H9 (cell line): ENCODE data around the gene AACS. TPM values are rescaled to one million over a fixed set of nuclear protein-coding genes. Genes with fewer than 3 reads are reported as not detected.
"Not testable (repeated sequence)": the region's sequence is repeated elsewhere in the genome, so short reads cannot be mapped to it uniquely, and the experiment has no call there.

Experiments used
- DNase-seq: peaks from one replicate; pipeline ENCODE4 v3.0.0-alpha.2; 2017
- H2AFZ ChIP-seq: one replicate; pipeline ENCODE4 v1.6.1; 2013; ENCODE audit warnings: mild to moderate bottlenecking, low read length, control low read depth, moderate library complexity
- H2AK5ac ChIP-seq: 2 replicates; pipeline ENCODE4 v1.6.1; 2013; ENCODE audit warnings: low read length, control low read depth, mixed read lengths; ENCODE audit not compliant: insufficient read length
- H2BK120ac ChIP-seq: one replicate; pipeline ENCODE4 v1.6.1; 2013; ENCODE audit warnings: low read depth, mild to moderate bottlenecking, low read length, control low read depth, inconsistent platforms; ENCODE audit not compliant: poor library complexity, severe bottlenecking
- H2BK12ac ChIP-seq: 2 replicates; pipeline ENCODE4 v1.6.1; 2013; ENCODE audit warnings: low read length, control low read depth, mixed read lengths, low read depth; ENCODE audit not compliant: insufficient read length
- H2BK15ac ChIP-seq: 2 replicates; pipeline ENCODE4 v1.6.1; 2013; ENCODE audit warnings: low read depth, low read length, control low read depth
- H2BK20ac ChIP-seq: one replicate; pipeline ENCODE4 v1.6.1; 2013; ENCODE audit warnings: low read depth, mild to moderate bottlenecking, low read length, control low read depth, inconsistent platforms; ENCODE audit not compliant: poor library complexity, severe bottlenecking
- H2BK5ac ChIP-seq: 2 replicates; pipeline ENCODE4 v1.6.1; 2013; ENCODE audit warnings: low read length, control low read depth, mixed read lengths; ENCODE audit not compliant: insufficient read length
- H3K14ac ChIP-seq: 2 replicates; pipeline ENCODE4 v1.6.1; 2013; ENCODE audit warnings: low read length, control low read depth; ENCODE audit not compliant: insufficient read depth
- H3K18ac ChIP-seq: 2 replicates; pipeline ENCODE4 v1.6.1; 2013; ENCODE audit warnings: low read depth, mild to moderate bottlenecking, mixed read lengths, low read length, control low read depth; ENCODE audit not compliant: insufficient read length
- H3K23ac ChIP-seq: 2 replicates; pipeline ENCODE4 v1.6.1; 2013; ENCODE audit warnings: low read length, control low read depth, mixed read lengths, low read depth; ENCODE audit not compliant: insufficient read length
- H3K23me2 ChIP-seq: 2 replicates; pipeline ENCODE4 v1.6.1; 2013; ENCODE audit warnings: low read depth, mild to moderate bottlenecking, mixed read lengths, low read length, control low read depth; ENCODE audit not compliant: insufficient read length, poor library complexity, severe bottlenecking
- H3K27ac ChIP-seq: 2 replicates; pipeline ENCODE4 v1.5.1; 2013; ENCODE audit warnings: low read length, control low read depth, mixed read lengths, low read depth; ENCODE audit not compliant: insufficient read length
- H3K27me3 ChIP-seq: 2 replicates; pipeline ENCODE4 v1.6.1; 2013; ENCODE audit warnings: low read length, control low read depth, inconsistent platforms; ENCODE audit not compliant: insufficient read depth
- H3K4ac ChIP-seq: 2 replicates; pipeline ENCODE4 v1.6.1; 2013; ENCODE audit warnings: low read depth, mild to moderate bottlenecking, control low read depth, inconsistent platforms, low read length, moderate library complexity
- H3K4me1 ChIP-seq: 2 replicates; pipeline ENCODE4 v1.6.1; 2013; ENCODE audit warnings: low read length, control low read depth, inconsistent platforms; ENCODE audit not compliant: insufficient read depth
- H3K4me2 ChIP-seq: 2 replicates; pipeline ENCODE4 v1.6.1; 2013; ENCODE audit warnings: low read length, control low read depth, mixed read lengths; ENCODE audit not compliant: insufficient read length, insufficient read depth
- H3K56ac ChIP-seq: 2 replicates; pipeline ENCODE4 v1.6.1; 2013; ENCODE audit warnings: low read depth, mild to moderate bottlenecking, mixed read lengths, low read length, control low read depth; ENCODE audit not compliant: insufficient read length
- H3K79me1 ChIP-seq: 2 replicates; pipeline ENCODE4 v1.6.1; 2013; ENCODE audit warnings: low read depth, mild to moderate bottlenecking, moderate library complexity, low read length, control low read depth, inconsistent platforms; ENCODE audit not compliant: insufficient read depth, poor library complexity, severe bottlenecking
- H3K79me2 ChIP-seq: 2 replicates; pipeline ENCODE4 v1.6.1; 2013; ENCODE audit warnings: low read length, control low read depth, inconsistent platforms; ENCODE audit not compliant: insufficient read depth
- H3K9ac ChIP-seq: 2 replicates; pipeline ENCODE4 v1.6.1; 2013; ENCODE audit warnings: low read length, control low read depth, mixed read lengths; ENCODE audit not compliant: insufficient read length; ENCODE audit errors: extremely low read depth
- H3K9me3 ChIP-seq: one replicate; pipeline ENCODE4 v1.6.1; 2013; ENCODE audit warnings: low read depth, low read length, inconsistent platforms; ENCODE audit not compliant: control insufficient read depth
- H3T11ph ChIP-seq: one replicate; pipeline ENCODE4 v1.6.1; 2013; ENCODE audit warnings: mild to moderate bottlenecking, low read length, control low read depth, inconsistent platforms
- H4K20me1 ChIP-seq: one replicate; pipeline ENCODE4 v1.6.1; 2013; ENCODE audit not compliant: control insufficient read depth, insufficient read length, insufficient read depth
- H4K5ac ChIP-seq: 2 replicates; pipeline ENCODE4 v1.6.1; 2013; ENCODE audit warnings: low read depth, mild to moderate bottlenecking, mixed read lengths, low read length, control low read depth; ENCODE audit not compliant: insufficient read length
- H4K8ac ChIP-seq: replicated peaks from 2 replicates; pipeline ENCODE4 v1.6.1; 2013; ENCODE audit warnings: low read length, control low read depth, mixed read lengths, low read depth; ENCODE audit not compliant: insufficient read length
- H4K91ac ChIP-seq: 2 replicates; pipeline ENCODE4 v1.6.1; 2013; ENCODE audit warnings: low read depth, mild to moderate bottlenecking, moderate library complexity, mixed read lengths, low read length, control low read depth; ENCODE audit not compliant: insufficient read length
- H3K27ac Mint-ChIP-seq, 3 experiments: 2 replicates in 2 of 3; 3 replicates in 1 of 3; pipeline ENCODE4 v1.8.0; 2020 to 2021; ENCODE audit warnings: mixed read lengths in 3 of 3, mild to moderate bottlenecking in 1 of 3, moderate library complexity in 1 of 3
- H3K27me3 Mint-ChIP-seq: 2 replicates; pipeline ENCODE4 v1.8.0; 2021; ENCODE audit warnings: low read depth, mild to moderate bottlenecking, moderate library complexity, mixed read lengths
- H3K36me3 Mint-ChIP-seq, 3 experiments: 2 replicates in 2 of 3; 3 replicates in 1 of 3; pipeline ENCODE4 v1.8.0; 2020 to 2021; ENCODE audit warnings: low read depth in 3 of 3, mixed read lengths in 3 of 3; ENCODE audit not compliant: insufficient read depth in 1 of 3
- H3K4me1 Mint-ChIP-seq, 2 experiments: 2 replicates each; pipeline ENCODE4 v1.8.0; 2020; ENCODE audit warnings: mixed read lengths in 2 of 2
- H3K4me3 Mint-ChIP-seq, 2 experiments: 2 replicates in 1 of 2; 3 replicates in 1 of 2; pipeline ENCODE4 v1.8.0; 2020 to 2021; ENCODE audit warnings: mild to moderate bottlenecking in 2 of 2, mixed read lengths in 2 of 2, moderate library complexity in 1 of 2
- H3K9me3 Mint-ChIP-seq, 2 experiments: 2 replicates in 1 of 2; 3 replicates in 1 of 2; pipeline ENCODE4 v1.8.0; 2020; ENCODE audit warnings: mild to moderate bottlenecking in 2 of 2, mixed read lengths in 2 of 2, moderate library complexity in 1 of 2
- CTCF ChIP-seq: fragments of 200-600 bp; sonication (generic); conservative IDR thresholded peaks from 3 replicates; pipeline ENCODE4 v1.8.0; 2021; ENCODE audit warnings: antibody characterized with exemption, mild to moderate bottlenecking
- WGBS: extraction: QIAGEN DNeasy Blood & Tissue Kit; methylation state at CpG from one replicate; pipeline ENCODE4 v1.1.7; 2013; ENCODE audit warnings: missing lambda C conversion rate, low lambda C conversion rate, mixed read lengths; ENCODE audit not compliant: insufficient read length; ENCODE audit errors: extremely low coverage; 5-methylcytosine and 5-hydroxymethylcytosine counted together
- total RNA-seq: library from RNA; stranded (reverse); gene quantifications from 2 replicates; pipeline ENCODE4 v1.2.1, GENCODE V29; 2021

Gene AACS
- total RNA-seq, 1 experiment from 2014 or later: 35.0 TPM

- Histone ChIP-seq H4K20me1 (peaks cover 2% of the 10 kb centered on the region), H3K27me3 (no peaks in the 10 kb centered on the region), H3K4ac (no peak overlapping the region), H2BK120ac (no peak overlapping the region), H2AK5ac (no peak overlapping the region), H3K14ac (no peak overlapping the region), H2AFZ (no peak overlapping the region), H3K9me3 (no peaks in the 10 kb centered on the region), H3K79me1 (no peaks in the 10 kb centered on the region), H3K27ac (no peak overlapping the region), H2BK15ac (no peak overlapping the region), H3T11ph (no peak overlapping the region), H3K9ac (no peak overlapping the region), H2BK5ac (no peak overlapping the region), H3K56ac (no peak overlapping the region), H3K4me2 (no peak overlapping the region), H2BK12ac (no peak overlapping the region), H4K91ac (no peak overlapping the region), H3K23ac (no peak overlapping the region), H4K5ac (no peak overlapping the region), H3K23me2 (no peaks in the 10 kb centered on the region), H3K4me1 (no peaks in the 10 kb centered on the region), H3K79me2 (no peaks in the 10 kb centered on the region), H3K18ac (no peak overlapping the region), H2BK20ac (no peak overlapping the region), H4K8ac (no peak overlapping the region)
- no peaks in the 10 kb centered on the region for H3K4me1 Mint-ChIP-seq
- H3K27ac Mint-ChIP-seq: no peak overlapping the region
- no peaks in the 10 kb centered on the region for H3K27me3 Mint-ChIP-seq
- peaks cover 38 to 74% (median 62%) of the 10 kb centered on the region in 3 experiments; a peak in 6 of 7 replicates for H3K36me3 Mint-ChIP-seq
- DNase-seq: no peak
- no peaks in the 10 kb centered on the region for H3K9me3 Mint-ChIP-seq
- no CpG with 5 or more reads among the region's 6 CpGs for WGBS
- TF ChIP-seq CTCF: no peak
- H3K4me3 Mint-ChIP-seq: no peak overlapping the region
Observed at GRCh38 chr12:125083072-125083471, 17.8 kb downstream of the AACS start.

DNA sequence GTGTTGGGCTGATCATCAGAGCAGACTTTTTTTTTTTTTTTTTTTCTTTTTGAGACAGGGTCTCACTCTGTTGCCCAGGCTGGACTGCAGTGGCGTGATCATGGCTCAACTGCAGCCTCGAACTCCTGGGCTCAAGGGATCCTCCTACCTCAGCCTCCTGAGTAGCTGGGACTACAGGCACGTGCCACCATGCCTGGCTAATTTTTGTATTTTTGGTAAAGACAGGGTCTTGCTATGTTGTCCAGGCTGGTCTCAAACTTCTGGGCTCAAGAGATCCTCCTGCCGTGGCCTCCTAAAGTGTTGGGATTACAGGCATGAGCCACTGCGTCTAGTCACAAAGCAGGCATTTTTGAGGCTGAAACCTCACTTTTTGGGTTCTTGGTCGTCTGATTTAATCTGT lies 23.0 kb downstream of the AACS start:
- H3K18ac ChIP-seq, H3K79me2 ChIP-seq, H3K9me3 Mint-ChIP-seq, H3K27ac Mint-ChIP-seq, H2AK5ac ChIP-seq, H3K79me1 ChIP-seq, H4K91ac ChIP-seq, H4K20me1 ChIP-seq, H2AFZ ChIP-seq, DNase-seq, H3K9me3 ChIP-seq, H3K56ac ChIP-seq, H2BK5ac ChIP-seq, H4K5ac ChIP-seq, H3K4me2 ChIP-seq, H3K27me3 Mint-ChIP-seq, H3K23me2 ChIP-seq, H2BK20ac ChIP-seq, H3K9ac ChIP-seq, H2BK12ac ChIP-seq, H3K4ac ChIP-seq, H3K14ac ChIP-seq, H3K4me1 Mint-ChIP-seq, H4K8ac ChIP-seq, H3K23ac ChIP-seq, H3T11ph ChIP-seq, H2BK15ac ChIP-seq, H3K27ac ChIP-seq, H3K4me3 Mint-ChIP-seq, H3K27me3 ChIP-seq, H3K4me1 ChIP-seq, H2BK120ac ChIP-seq: not testable (repeated sequence)
- H3K36me3 Mint-ChIP-seq: peaks cover 15 to 50% (median 34%) of the 10 kb centered on the region in 3 experiments; a peak in 6 of 7 replicates
- no CpG with 5 or more reads among the region's 6 CpGs for WGBS
